ENCODE measurements around the gene GRIN2D. TPM values are rescaled to one million over a fixed set of nuclear protein-coding genes. Genes with fewer than 3 reads are reported as not detected.
"Not testable (repeated sequence)": the region's sequence is repeated elsewhere in the genome, so short reads cannot be mapped to it uniquely, and the experiment has no call there.

Gene GRIN2D
- total RNA-seq, 1 donor from 2014 or later: 4.3 TPM

DNA sequence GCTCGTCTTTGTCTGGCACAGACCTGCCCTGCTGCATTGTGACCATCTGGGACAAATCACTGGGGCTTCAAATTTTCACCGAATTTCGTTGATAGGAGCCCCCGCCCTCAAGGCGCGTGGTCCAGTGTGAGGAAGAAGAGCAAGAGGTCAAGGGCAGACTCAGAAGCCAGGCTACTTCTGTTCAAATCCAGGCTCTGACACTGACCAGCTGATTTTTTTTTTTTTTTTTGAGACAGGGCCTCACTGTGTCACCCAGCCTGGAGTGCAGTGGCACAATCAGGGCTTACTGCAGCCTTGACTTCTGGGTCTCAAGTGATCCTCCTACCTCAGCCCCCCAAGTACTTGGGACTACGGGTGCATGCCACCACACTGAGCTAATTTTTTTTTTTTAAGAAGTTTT lies 22.1 kb upstream of the GRIN2D start:
- DNase-seq (ENCODE audit: low spot score): no peak

DNA sequence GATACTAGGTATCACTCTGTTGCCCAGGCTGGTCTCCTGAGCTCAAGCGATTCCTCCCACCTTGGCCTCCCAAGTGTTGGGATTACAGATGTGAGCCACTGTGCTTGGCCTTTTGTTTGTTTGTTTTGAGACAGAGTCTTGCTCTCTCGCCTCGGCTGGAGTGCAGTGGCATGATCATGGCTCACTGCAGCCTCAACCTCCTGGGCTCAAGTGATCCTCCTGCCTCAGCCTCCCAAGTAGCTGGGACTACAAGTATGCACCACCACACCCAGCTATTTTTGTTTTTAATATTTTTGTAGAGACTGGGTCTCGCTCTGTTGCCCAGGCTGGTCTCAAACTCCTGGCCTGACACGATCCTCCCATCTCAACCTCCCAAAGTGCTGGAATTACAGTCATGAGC lies 21.7 kb upstream of the GRIN2D start:
- not testable (repeated sequence) for DNase-seq (ENCODE audit: low spot score)

DNA sequence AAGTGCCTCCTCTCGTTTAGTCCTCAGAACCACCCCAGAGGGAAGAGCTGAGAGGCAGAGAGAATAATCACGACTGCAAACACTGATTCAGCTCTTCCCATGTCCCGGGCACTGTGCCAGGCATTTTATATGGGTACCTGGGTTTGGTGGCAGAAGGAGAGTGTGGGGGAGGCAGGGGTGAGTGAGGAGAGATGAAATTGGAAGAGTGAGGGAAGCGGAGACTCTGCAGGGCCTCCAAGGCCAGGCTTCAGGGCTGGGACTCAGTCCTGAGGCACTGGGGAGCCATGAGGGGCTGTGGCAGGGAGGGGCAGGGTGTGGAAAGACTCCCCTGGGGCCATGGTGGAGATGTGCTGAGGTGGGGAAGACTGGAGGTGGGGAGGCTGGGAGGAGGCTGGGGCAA lies 20.6 kb upstream of the GRIN2D start:
- no peak for DNase-seq (ENCODE audit: low spot score)

DNA sequence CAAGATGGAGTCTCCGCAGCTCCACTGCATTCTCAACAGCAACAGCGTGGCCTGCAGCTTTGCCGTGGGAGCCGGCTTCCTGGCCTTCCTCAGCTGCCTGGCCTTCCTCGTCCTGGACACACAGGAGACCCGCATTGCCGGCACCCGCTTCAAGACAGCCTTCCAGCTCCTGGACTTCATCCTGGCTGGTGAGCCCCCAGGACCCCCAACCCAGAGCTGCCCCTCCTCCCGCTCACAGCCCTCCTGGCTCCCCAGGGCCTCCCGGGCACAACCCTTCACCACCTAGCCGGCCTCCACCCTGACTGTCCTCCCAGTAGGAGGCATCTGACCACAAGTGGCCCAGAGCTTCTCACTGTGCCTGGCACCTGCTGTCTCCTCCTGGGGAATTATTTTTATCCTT lies 19.9 kb upstream of the GRIN2D start:
- DNase-seq (ENCODE audit: low spot score): no peak

DNA sequence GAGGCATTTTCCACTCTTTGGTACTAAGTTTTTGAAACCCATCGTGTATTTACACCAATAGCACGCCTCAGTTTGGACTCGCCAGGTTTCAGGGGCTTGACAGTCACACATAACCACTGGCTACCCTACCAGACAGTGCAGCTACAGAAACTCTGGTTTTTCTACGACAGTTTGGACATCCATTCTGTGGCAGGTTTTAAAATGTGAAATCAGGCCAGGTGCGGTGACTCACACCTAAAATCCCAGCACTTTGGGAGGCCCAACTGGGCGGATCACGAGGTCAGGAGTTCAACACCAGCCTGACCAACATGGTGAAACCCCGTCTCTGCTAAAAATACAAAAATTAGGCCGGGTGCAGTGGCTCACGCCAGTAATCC lies 15.3 kb upstream of the GRIN2D start:
- DNase-seq (ENCODE audit: low spot score): no peak

DNA sequence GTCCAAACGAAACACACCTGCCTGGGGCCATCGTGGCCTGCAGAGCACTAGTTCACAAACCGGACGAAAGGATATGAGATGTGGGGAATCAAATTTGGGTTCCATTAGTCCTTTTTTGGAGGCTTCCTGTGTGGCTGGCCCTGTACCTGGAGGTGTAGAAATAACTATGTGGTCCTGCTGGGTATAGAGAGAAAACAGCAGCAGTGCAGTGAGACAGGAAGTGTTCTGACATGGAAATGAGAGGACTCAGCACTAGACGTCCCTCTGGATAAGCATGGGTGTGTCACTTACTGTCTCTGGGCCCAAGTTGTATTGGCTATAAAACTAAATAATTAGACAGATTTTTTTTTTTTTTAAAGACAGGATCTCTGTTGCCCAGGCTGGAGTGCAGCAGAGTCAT lies 14.4 kb upstream of the GRIN2D start:
- no peak for DNase-seq (ENCODE audit: low spot score)

DNA sequence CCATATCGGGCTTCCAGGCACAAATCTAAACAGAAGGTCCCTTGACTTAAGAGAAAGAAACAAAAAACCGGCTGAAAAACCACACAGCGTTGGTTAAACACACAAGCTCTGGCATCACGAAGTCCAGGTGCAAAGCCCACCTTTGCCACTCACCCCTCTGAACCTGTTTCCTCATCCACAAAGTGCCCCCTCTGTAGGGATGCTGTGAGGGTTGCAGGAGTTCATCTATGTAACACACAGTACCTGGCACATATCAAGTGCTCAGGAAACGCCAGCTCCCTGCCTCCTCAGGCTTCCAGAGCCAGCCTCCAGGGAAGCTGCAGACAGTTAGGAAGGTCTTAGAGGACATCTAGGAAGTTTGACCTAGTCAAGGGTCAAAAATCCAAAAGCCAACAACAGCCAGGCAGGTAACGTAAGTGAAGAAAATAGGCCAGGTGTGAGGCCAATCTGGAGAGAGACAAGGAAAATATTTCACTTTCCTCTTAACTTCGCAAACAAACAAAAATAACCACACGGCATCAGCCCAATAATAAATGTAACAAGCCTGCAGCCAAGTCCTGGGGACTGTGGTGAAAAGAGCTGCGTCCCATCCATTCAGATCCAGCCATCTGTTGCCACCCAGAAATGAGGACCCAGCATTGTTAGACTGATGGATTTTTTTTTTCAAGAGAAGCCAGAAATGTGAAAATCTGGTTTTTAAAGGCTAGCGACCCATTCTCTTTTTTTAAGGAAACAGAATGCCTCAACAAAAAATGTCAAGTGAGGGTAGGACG lies 12.1 kb upstream of the GRIN2D start:
- no peak for DNase-seq (ENCODE audit: low spot score)

DNA sequence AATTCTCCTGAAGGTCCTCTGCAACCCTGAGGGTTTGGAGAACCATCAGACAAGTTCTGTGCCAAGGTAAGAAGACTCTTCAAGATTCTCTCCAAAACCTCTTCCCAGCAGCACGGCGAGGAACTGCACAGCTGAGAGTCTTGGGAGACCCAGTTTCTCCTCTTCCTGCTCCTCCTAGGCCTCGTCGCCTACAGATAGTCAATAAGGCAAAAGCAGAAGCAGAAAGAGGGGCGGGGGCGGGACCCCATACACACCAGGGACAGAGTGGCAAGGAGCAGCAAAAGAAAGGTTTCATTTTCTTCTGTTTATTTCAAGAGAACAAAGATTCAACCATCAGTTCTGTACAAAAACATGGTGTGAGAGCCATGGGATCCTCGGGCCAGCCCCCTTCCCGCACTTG lies 11.2 kb upstream of the GRIN2D start:
- DNase-seq (ENCODE audit: low spot score): no peak

DNA sequence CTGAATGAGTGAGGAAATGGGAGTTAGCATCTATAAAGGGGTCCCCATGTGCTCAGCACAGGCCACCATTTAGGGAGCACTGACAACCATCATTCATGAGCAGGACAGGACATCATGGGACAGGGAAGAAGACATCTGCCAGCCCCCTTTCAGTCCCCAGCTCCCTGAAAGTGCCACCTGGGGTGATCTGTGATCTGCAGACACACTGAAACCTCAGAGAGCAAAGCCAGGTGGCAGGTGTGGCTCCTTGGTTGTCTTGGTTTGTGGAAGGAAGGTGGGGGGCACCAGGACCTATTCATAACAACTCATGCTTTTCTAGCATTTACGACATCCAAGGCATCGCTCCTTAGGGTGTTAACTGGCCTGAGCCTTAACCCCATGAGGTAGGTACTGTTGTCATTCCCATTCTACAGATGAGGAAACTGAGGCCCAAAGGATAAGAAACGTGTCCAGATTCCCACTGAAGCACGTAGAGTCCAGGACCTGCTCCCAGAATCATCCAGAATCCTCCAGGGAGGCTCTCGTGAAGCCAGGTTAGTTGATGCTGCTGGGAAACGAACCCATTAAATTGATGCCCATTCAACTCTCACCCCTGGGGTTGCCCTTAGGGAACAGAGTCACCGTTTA lies 7.9 kb upstream of the GRIN2D start:
- no peak for DNase-seq (ENCODE audit: low spot score)

DNA sequence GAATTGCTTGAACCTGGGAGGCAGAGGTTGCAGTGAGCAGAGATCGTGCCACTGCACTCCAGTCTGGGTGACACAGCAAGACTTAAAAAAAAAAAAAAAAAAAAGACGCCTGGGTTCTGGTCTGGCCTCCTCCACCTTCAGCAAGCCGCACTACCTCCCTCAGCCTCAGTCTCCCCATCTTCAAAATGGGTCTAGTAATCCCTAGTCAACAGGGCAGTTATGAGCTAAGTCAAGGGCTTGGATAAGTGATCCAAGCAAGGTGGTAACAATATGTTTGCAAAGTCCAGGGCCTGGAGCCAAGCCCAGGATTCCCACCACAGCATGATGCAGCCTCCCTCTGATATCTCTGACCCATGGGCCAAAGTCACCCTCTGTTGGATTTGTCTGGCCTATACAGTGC lies 6.5 kb upstream of the GRIN2D start:
- DNase-seq (ENCODE audit: low spot score): no peak

DNA sequence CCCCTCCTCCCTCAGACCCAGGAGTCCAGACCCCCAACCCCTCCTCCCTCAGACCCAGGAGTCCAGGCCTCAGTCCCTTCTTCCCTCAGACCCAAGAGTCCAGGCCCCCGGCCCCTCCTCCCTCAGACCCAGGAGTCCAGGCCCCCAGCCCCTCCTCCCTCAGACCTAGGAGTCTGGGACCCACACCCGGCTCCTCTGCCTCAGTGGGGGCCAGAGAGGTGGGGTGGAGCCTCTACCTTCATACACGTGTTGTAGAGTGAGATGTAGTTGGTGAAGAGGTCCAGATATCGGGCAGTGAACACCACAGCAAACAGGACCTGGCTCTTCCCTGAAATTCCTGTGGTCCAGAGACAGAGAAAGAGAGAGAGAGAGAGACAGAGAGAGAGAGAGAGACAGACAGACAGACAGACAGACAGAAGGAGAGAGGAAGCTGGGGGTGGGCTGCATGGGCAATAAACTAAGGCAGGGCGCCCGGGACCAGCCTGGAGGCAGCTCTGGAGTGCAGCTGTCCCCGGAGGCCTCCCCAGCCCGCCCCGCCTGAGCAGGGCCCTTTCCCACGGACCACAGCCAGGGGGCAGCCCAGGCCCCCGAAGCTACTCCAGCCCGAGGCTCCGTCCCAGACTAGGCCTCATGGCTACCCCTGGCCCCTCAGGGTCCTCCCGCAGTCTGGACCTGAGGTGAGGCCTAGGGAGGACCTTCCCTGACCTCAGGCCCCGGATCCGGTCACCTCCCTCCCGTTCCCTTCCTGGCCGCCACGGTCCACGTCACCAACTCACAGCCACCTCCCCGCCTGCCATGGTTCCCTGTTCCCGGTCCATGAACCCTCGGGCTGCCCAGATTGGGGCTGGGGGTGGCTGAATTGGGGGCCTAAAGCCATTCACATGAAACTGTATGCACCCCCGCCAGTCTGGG lies 3.0 kb upstream of the GRIN2D start:
- peak; percentile 61 for DNase-seq (ENCODE audit: low spot score)

DNA sequence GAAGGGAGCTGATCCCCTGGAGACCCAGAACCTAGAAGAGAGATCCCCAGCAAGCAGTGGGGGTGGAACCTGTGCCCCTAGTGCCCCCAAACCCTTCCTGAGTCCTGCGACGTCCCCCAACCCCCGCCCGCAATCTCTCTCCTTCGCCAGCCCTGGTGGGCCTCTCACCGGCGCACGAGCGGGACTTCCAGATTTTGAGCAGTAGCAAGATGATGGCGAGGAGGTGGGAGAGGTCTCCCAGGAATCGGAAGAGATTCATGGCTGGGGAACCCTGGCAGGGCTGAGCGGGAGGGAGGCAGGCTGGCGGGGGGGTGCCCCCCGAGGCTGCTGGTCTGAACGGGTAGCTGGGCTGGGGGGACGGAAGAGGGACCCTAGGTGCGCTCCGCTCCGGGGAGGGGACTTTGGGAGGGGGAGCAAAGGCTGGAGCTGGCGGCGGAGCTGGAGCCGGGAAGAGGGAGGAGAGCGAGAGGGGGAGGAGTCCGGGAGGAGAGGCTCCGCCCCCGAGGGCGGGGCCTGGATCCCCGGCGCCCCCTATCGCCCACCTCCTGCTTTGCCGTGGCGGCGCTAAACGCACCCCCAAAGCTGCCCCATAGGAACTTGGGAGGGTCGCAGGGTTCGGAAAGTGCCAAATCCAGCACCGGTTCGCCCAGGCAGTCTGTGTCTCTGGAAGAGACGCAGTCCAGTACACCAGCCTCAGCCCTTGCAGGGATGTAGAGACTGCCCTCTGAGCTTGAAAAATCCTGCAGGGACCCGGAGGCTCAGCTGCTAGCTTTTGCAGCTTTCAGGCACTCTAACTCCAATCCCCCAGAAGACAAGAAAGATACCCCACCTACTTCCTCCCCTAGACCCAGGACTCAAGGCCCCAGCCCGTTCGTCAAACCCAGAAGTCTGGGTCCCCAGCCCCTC lies 2.1 kb upstream of the GRIN2D start, which contains the start of gene KDELR1:
TSS of gene KDELR1 (minus strand) at position 452 of the 906 bp plus-strand sequence. CDS start at position 259, 193 bp downstream.
- DNase-seq (ENCODE audit: low spot score): peak; percentile 83

DNA sequence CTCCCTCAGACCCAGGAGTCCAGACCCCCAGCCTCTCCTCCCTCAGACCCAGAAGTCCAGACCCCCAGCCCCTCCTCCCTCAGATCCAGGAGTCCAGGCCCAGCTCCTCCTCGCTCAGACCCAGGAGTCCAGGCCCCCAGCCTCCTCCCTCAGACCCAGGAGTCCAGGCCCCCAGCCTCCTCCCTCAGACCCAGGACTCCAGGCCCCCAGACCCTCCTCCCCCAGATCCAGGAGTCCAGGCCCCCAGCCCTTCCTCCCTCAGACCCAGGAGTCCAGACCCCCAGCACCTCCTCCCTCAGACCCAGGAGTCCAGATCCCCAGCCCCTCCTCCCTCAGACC lies 1.5 kb upstream of the GRIN2D start:
- not testable (repeated sequence) for DNase-seq (ENCODE audit: low spot score)

DNA sequence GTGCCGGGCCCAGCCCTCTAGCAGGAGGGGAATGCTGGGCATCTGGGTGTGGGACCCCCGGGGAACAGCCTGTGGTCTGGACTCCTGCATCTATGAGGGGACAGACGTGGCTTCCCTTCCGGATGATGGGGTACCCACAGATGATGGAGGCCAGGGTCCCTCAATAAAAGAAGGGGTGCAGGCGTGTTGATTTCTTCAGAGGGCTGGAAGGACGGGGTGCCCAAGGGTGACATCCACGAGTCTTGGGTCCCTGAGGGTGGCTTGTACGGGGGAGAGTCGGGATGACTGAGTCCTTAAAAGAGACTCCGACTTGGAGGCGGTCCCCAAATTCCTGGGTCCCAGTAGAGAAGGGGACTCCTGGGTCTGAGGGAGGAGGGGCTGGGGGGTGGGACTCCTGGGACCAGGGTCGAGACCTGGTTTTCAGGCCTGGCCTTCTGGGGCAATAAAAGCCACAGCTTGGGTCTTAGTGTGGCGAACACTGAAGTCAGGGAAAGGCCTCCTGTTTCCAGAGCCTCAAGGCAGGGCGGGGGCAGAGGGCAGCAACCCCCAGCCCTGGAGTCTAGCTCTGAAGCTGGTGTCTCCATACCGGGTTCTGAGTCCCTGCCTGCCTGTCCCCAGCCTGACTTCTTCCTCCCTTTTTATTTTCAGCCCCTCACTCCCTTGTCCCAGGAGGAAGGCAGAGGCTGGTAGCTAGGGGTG lies 459 bp upstream of the GRIN2D start:
- no peak for DNase-seq (ENCODE audit: low spot score)

DNA sequence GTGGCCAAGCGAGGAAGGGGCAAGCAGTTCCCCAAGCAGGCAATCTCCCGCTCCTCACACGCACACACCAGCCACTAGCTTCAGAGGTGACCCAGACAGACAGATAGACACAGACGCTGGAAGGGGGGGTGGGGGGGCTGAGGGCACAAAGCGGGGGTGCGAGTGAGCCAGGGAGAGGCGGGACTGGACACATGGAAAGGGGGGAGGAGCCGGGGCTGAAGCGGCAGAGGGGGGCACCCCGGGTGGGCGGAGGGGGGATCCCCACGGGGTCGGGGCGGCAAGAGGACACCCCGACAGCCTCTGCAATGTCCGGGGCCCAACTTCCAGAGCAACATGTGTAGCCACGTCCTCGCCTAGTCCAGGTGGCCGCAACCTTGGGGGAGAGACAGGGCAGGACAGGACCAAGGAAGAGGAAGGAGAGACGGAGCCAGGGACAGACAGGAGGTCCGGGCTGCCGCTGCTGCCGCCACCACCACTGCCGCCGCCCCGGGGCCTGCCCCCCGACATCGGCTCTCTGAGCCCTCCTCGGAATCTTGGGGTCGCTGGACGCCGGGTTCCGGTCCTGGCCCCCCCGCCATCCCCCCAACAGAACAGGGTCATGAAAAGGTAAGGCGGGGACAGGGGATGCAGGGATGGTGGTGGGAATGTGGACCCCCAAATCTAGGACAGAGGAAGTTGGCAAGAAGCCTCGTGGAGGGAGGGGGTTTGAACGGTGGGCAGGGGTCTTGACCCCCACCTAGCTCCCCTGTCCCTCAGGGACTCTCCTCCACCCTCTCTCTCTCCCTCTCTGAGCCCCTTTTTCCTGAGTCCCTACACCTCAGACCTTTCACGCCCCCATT lies 1.1 kb downstream of the GRIN2D start:
- no peak for DNase-seq (ENCODE audit: low spot score)

DNA sequence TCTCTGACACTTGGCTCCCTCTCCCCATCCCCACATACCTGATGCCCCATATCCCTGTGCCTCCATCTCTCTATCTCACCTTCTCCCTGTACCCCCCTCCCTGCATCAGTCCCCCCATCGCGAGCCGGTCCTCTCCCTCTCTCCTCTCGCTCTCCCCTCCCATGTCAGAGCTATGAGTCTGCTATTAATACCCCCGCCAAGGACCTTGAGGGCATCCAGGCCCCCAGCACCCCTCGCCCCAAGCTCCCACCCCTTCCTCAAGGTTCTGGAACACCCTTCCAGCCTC lies 1.6 kb downstream of the GRIN2D start:
- DNase-seq (ENCODE audit: low spot score): no peak

DNA sequence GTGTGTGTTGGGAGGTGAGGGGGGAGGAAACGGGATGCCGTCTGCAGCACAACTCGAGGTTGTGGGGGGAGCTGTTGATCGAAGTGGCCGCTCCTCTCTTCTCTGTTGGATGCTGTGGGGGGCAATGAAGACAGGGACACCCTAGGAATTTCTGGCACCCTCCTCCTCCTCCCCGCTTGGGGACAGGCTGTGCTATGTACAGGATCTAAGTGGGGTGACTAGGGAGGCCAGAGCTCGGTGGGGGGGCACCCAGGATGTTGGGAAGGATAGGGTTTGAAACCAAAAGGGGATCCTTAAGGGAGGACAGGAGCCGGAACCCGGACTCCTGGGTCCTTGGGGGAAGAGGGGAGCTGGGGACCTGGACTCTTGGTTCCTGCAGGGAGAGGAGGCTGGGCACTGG lies 2.0 kb downstream of the GRIN2D start:
- no peak for DNase-seq (ENCODE audit: low spot score)

DNA sequence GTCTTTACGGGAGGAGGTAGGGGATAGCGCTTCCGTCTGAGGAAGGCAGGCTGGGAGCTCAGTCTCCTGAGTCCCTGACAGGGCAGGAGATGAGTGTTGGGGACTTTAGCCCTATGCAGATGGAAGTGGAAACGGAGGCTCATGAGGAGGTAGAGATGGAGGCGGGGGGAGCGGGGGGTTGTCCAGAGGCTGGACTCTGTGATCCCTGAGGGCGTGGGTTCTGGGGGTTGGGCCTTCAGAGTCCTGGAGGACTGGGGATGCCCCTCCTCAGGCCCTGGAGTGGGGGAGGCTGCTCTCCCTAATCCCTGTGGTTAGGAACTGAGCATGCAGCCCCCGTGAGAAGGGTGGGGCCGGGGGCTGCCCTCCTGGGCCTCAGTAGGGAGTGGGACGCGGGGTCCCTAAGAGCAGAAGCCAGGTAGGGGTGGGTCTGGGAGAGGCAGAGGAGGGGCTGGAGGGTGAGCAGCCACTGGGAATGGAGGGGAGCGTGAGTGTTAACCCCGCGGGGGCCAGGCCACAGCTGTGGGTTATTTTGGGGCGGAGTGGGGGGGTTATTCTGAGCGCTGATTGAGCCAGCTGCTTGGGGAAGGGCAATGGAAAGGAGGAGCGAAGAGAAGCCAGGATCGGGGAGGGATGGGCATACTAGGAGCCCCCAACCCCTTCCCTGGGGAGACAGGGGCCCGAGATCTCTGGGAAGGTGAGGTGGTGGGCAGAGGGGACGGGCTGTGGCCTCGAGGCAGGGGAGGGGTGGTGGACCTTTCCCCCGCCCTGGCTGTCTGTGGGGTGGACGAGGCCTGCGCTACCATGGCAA lies 2.8 kb downstream of the GRIN2D start:
- DNase-seq (ENCODE audit: low spot score): peak; percentile 91

DNA sequence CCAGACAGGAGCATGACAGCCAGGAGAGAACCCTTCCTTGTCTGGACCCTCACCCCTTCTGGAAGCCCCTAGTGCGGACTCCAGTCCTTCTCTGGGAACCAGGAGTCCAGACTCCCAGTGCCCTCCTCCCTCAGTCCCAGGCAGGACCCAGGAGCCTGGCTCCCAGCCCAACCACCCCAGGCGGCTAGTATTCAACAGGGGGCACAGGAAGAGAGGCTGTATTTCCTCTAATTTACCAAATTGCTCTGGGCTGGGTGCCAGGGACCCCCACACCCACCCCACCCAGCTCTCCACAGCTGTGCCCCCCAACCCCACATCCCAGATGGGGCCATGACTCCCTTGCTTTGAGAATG lies 3.3 kb downstream of the GRIN2D start:
- DNase-seq (ENCODE audit: low spot score): no peak
